Activated T-cell treated with anti-CD3 and anti-CD28 coated beads, Interleukin-2, amount 50 U/mL, for 72 hours (primary cell): ENCODE data around the gene IL24. TPM values are rescaled to one million over a fixed set of nuclear protein-coding genes. Genes with fewer than 3 reads are reported as not detected.

Experiments
- ATAC-seq, 2 donors: fragments of 150-1000 bp; cut with Tn5 transposase; replicated peaks in 1 of 2; 2 replicates each; pipeline ENCODE4 v1.10.0; 2021; ENCODE audit warnings: moderate library complexity in 2 of 2, mild to moderate bottlenecking in 1 of 2
- DNase-seq, 2 donors: peaks; one replicate each; pipeline ENCODE4 v3.0.0; 2021 to 2022; ENCODE audit warnings: mixed read lengths in 1 of 2
- H3K27ac Mint-ChIP-seq: one replicate; pipeline ENCODE4 v1.8.0; 2022; ENCODE audit warnings: mild to moderate bottlenecking, moderate library complexity, mixed read lengths
- H3K27me3 Mint-ChIP-seq: one replicate; pipeline ENCODE4 v1.8.0; 2022; ENCODE audit warnings: low read depth, mixed read lengths
- H3K36me3 Mint-ChIP-seq, 2 donors: one replicate each; pipeline ENCODE4 v1.8.0; 2022; ENCODE audit warnings: mixed read lengths in 2 of 2, mild to moderate bottlenecking in 1 of 2; ENCODE audit not compliant: insufficient read depth in 2 of 2
- H3K4me1 Mint-ChIP-seq: one replicate; pipeline ENCODE4 v1.8.0; 2022; ENCODE audit warnings: low read depth, mixed read lengths
- H3K4me3 Mint-ChIP-seq, 2 donors: one replicate each; pipeline ENCODE4 v1.8.0; 2022; ENCODE audit warnings: mild to moderate bottlenecking in 2 of 2, mixed read lengths in 2 of 2, moderate library complexity in 2 of 2
- H3K9me3 Mint-ChIP-seq, 2 donors: one replicate each; pipeline ENCODE4 v1.8.0; 2022; ENCODE audit warnings: mixed read lengths in 2 of 2
- total RNA-seq, 2 donors: library from RNA; stranded (reverse); gene quantifications; one replicate each; pipeline ENCODE4 v1.2.3, GENCODE V29; 2022

The IL24 gene
- total RNA-seq, 2 donors from 2014 or later: 3.9 to 5.2 TPM

DNA sequence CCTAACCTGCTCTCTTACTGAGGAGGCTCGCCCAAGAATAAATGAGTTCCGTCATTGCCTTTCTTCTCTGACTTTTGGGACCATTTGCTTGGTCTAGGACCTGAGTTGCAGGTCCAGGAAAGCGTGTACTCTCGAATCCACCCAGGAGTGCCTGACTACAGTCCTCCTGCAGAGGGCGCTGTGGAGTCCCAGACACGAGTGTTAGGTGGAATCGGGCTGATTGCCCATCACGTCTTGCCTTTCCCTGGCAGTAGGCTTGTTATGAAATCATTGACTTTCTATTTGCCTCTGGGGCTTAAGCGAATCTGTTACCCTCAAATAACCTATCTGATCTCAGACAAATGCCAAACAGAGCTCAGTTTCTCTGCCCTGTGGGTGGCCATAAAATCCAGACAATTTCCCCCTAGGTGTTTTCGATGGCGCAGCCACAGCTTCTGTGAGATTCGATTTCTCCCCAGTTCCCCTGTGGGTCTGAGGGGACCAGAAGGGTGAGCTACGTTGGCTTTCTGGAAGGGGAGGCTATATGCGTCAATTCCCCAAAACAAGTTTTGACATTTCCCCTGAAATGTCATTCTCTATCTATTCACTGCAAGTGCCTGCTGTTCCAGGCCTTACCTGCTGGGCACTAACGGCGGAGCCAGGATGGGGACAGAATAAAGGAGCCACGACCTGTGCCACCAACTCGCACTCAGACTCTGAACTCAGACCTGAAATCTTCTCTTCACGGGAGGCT lies 32.1 kb upstream of the IL24 start, which contains the start of gene IL20:
Gene IL20 (plus strand): TSS at position 685 of the 733 bp plus-strand sequence. CDS start 230 bp downstream, outside the sequence.
- no peak within 1 kb of the TSS for H3K27ac Mint-ChIP-seq

GRCh38 chr1:206866062-206866461 lies 31.2 kb upstream of the IL24 start:
- ATAC-seq: peak in 1 of 2 donors; percentile 20
- H3K9me3 Mint-ChIP-seq: no peaks in the 10 kb centered on the region
- peaks cover 32% of the 10 kb centered on the region for H3K4me1 Mint-ChIP-seq

More for the DNA sequence above, 32.1 kb upstream of the IL24 start, which contains the start of gene IL20:
- H3K4me3 Mint-ChIP-seq: no peak within 1 kb of the TSS
- H3K4me1 Mint-ChIP-seq: peaks cover 32% of the 10 kb centered on the region
- no peaks in the 10 kb centered on the region for H3K9me3 Mint-ChIP-seq
- ATAC-seq (peak; percentile 82 to 88), DNase-seq (peak; percentile 87 to 90)
- no peaks in the 10 kb centered on the region for H3K36me3 Mint-ChIP-seq
- peaks cover 17% of the 10 kb centered on the region for H3K27me3 Mint-ChIP-seq

DNA sequence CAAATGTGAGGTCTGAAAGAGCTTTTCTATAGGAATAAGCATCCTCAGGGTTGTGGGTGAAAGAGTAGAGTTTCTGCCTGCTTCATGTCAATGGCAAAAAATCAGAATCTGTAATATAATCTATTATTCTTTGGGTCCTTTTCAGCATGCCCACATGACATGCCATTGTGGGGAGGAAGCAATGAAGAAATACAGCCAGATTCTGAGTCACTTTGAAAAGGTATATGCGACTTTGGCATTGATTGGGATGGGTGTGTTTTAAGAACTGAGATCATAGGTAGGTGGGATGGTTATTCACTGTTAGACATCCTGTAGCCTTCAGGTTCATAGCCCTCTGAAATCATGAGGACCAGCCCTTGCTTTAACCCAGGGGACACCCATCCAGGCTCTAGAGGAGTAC lies 30.0 kb upstream of the IL24 start:
- no peak for DNase-seq
- Mint-ChIP-seq H3K4me3 (no peak overlapping the region), H3K27me3 (peaks cover 9% of the 10 kb centered on the region), H3K9me3 (peaks cover 0 to 1% of the 10 kb centered on the region in 2 donors), H3K4me1 (peaks cover 32% of the 10 kb centered on the region), H3K36me3 (no peaks in the 10 kb centered on the region), H3K27ac (no peak overlapping the region)
- peak in 1 of 2 donors; percentile 32 for ATAC-seq

More at GRCh38 chr1:206866062-206866461, 31.2 kb upstream of the IL24 start:
- H3K36me3 Mint-ChIP-seq: no peaks in the 10 kb centered on the region
- peaks cover 15% of the 10 kb centered on the region for H3K27me3 Mint-ChIP-seq
- H3K27ac Mint-ChIP-seq: no peak overlapping the region
- H3K4me3 Mint-ChIP-seq: no peak overlapping the region
- no peak for DNase-seq

DNA sequence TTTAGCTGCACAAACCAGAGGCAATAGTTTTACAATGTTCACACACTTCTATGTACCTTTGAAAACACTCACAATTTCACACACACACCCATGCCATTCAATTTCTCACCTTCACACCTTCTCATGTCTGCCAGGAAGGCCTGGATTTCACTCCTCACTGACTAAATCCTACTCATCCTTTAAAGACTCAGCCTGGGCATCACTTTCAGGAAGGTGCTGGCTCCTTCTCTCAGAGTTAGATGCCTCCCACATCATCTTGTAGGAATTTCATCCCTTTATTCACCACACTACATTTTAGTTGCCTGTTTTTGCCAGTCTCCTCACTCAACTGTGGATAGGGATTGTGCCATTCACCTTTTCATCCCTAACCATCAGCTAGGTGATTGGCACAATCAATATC lies 29.5 kb upstream of the IL24 start:
- ATAC-seq (no peak), DNase-seq (no peak)
- Mint-ChIP-seq H3K9me3 (peaks cover 0 to 2% of the 10 kb centered on the region in 2 donors), H3K27ac (no peak overlapping the region), H3K27me3 (peaks cover 9% of the 10 kb centered on the region), H3K36me3 (no peaks in the 10 kb centered on the region), H3K4me3 (no peak overlapping the region), H3K4me1 (peaks cover 32% of the 10 kb centered on the region)

- Mint-ChIP-seq H3K27me3 (peaks cover 9% of the 10 kb centered on the region), H3K4me1 (peaks cover 32% of the 10 kb centered on the region), H3K4me3 (no peak overlapping the region), H3K9me3 (peaks cover 0 to 3% of the 10 kb centered on the region in 2 donors), H3K27ac (no peak overlapping the region), H3K36me3 (peaks cover 2% of the 10 kb centered on the region in 2 donors)
- no peak for DNase-seq
- ATAC-seq: no peak
Measured at GRCh38 chr1:206868264-206868663, 29.0 kb upstream of the IL24 start.

DNA sequence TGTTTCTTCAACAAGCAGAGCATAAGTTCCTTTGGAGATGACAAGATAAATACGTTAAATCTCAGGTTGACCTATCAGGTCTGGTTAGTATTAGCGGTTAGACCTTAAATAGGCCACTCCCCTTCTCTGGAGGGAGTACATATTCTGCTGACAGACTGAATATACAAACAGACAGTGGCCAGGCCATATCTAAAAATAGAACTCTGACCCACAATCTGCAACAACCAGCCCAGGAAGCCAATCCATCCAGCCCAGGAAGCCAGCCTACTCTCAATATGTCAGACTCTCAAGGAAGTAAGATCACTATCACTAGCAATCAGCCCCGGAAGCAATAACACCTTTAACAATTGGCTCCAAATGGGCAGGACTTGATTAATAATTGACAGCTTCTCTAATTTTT lies 25.1 kb upstream of the IL24 start:
- DNase-seq: no peak
- Mint-ChIP-seq H3K9me3 (peaks cover 4 to 14% of the 10 kb centered on the region in 2 donors), H3K36me3 (peaks cover 4 to 5% of the 10 kb centered on the region in 2 donors), H3K4me3 (no peak overlapping the region), H3K27me3 (peaks cover 9% of the 10 kb centered on the region), H3K4me1 (peaks cover 8% of the 10 kb centered on the region), H3K27ac (no peak overlapping the region)
- ATAC-seq: no peak

GRCh38 chr1:206873603-206874188 lies 23.5 kb upstream of the IL24 start:
- Mint-ChIP-seq H3K27ac (no peak overlapping the region), H3K9me3 (peaks cover 4 to 21% of the 10 kb centered on the region in 2 donors)

GRCh38 chr1:206875752-206876377 lies 21.4 kb upstream of the IL24 start:
- H3K4me3 Mint-ChIP-seq: no peak overlapping the region
- DNase-seq (no peak), ATAC-seq (no peak)
- H3K4me1 Mint-ChIP-seq: no peaks in the 10 kb centered on the region
- peaks cover 14 to 20% of the 10 kb centered on the region in 2 donors for H3K36me3 Mint-ChIP-seq
- H3K9me3 Mint-ChIP-seq: peaks cover 7 to 21% of the 10 kb centered on the region in 2 donors
- no peaks in the 10 kb centered on the region for H3K27me3 Mint-ChIP-seq
- H3K27ac Mint-ChIP-seq: no peak overlapping the region

More at GRCh38 chr1:206873603-206874188, 23.5 kb upstream of the IL24 start:
- Mint-ChIP-seq H3K4me3 (no peak overlapping the region), H3K36me3 (peaks cover 12 to 14% of the 10 kb centered on the region in 2 donors), H3K4me1 (no peaks in the 10 kb centered on the region), H3K27me3 (no peaks in the 10 kb centered on the region)
- DNase-seq: no peak
- ATAC-seq: no peak

DNA sequence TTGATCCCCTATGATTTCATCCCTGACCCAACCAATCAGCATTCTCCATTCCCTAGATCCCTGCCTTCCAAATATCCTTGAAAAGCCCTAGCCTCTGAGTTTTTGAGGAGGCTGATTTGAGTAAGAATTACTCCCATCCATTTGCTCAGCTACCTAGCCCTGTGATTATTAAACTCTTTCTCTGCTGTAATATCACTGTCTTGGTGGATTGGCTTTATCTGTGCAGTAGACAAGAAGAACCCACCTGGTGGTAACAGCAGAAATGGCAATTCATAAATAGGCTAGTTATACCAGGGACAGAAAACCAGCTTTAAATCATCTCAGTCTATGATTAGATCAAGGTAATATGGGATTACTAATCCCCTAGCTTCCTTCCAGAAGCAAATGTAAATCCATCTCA lies 18.8 kb upstream of the IL24 start:
- no peak overlapping the region for H3K4me3 Mint-ChIP-seq
- no peak overlapping the region for H3K27ac Mint-ChIP-seq
- DNase-seq: no peak
- peaks cover 7 to 17% of the 10 kb centered on the region in 2 donors for H3K9me3 Mint-ChIP-seq
- no peak for ATAC-seq
- H3K4me1 Mint-ChIP-seq: no peaks in the 10 kb centered on the region
- H3K36me3 Mint-ChIP-seq: peaks cover 12 to 18% of the 10 kb centered on the region in 2 donors
- no peaks in the 10 kb centered on the region for H3K27me3 Mint-ChIP-seq

DNA sequence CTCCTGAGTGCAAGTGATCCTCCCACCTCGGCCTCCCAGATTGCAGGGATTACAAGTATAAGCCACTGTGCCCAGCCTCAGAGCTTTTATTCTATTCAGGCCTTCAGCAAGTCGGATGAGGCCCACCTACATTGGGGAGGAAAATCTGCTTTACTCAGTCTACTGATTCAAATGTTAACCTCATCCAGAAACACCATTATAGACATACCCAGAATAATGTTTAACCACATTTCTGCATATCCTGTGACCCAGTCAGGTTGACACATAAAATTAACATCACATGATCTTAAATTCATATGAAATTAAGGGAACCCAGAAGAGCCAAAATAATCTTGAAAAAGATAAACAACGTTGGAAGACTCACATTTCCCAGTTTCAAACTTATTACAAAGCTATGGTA lies 16.9 kb upstream of the IL24 start:
- H3K4me1 Mint-ChIP-seq: no peaks in the 10 kb centered on the region
- H3K27ac Mint-ChIP-seq: no peak overlapping the region
- H3K36me3 Mint-ChIP-seq: peaks cover 12 to 18% of the 10 kb centered on the region in 2 donors
- H3K9me3 Mint-ChIP-seq: peaks cover 7 to 17% of the 10 kb centered on the region in 2 donors
- peaks cover 6% of the 10 kb centered on the region for H3K27me3 Mint-ChIP-seq
- DNase-seq (no peak), ATAC-seq (peak; percentile 65 to 89)
- no peak overlapping the region for H3K4me3 Mint-ChIP-seq

- peaks cover 2 to 5% of the 10 kb centered on the region in 2 donors for H3K9me3 Mint-ChIP-seq
- H3K27me3 Mint-ChIP-seq: peaks cover 6% of the 10 kb centered on the region
- no peak overlapping the region for H3K27ac Mint-ChIP-seq
- DNase-seq (no peak), ATAC-seq (no peak)
- peaks cover 1% of the 10 kb centered on the region for H3K4me1 Mint-ChIP-seq
- no peak overlapping the region for H3K4me3 Mint-ChIP-seq
- H3K36me3 Mint-ChIP-seq: peaks cover 8 to 12% of the 10 kb centered on the region in 2 donors
Measured at GRCh38 chr1:206882555-206882954, 14.7 kb upstream of the IL24 start.

DNA sequence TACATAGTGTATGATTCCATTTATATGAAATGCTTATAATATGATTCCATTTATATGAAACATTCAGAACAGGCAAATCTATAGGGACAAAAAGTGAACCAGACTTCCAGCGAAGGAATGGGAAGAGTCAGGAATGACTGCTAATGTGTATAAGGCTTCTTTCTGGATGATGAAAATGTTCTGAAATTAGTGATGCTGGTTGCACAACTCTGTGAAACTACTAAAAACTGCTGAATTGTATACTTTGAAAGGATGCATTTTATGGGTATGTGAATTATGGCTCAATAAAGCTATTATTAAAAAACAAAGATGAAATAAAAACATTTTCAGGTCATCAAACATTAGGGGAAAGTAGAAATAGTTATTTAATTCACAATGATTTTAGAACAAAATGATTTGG lies 14.1 kb upstream of the IL24 start:
- Mint-ChIP-seq H3K36me3 (peaks cover 7 to 11% of the 10 kb centered on the region in 2 donors), H3K27ac (no peak overlapping the region), H3K4me3 (no peak overlapping the region), H3K9me3 (peaks cover 2 to 4% of the 10 kb centered on the region in 2 donors), H3K27me3 (peaks cover 6% of the 10 kb centered on the region), H3K4me1 (peaks cover 5% of the 10 kb centered on the region)
- no peak for DNase-seq
- ATAC-seq: no peak

DNA sequence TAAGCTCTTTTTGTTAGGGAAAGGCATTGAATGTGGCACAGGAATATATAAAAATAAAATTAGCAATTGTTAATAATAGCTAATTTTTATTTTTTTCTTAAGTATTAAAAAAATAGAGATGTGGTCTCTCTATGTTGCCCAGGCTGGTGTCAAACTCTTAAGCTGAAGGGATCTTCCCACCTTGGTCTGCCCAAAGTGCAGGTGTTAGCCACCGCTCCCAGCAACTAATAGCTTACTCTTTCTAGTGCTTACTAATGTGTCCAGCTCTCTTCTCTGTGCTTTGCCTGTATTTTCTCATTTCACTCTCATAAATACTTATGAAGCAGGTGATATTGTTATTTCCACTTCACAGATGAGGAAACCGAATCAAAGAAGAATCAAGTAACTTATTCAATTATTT lies 13.4 kb upstream of the IL24 start:
- ATAC-seq: no peak
- H3K27me3 Mint-ChIP-seq: peaks cover 6% of the 10 kb centered on the region

More for the DNA sequence above, 13.4 kb upstream of the IL24 start:
- H3K36me3 Mint-ChIP-seq: peaks cover 2 to 5% of the 10 kb centered on the region in 2 donors
- no peak overlapping the region for H3K27ac Mint-ChIP-seq
- H3K9me3 Mint-ChIP-seq: peaks cover 0 to 2% of the 10 kb centered on the region in 2 donors
- peaks cover 11% of the 10 kb centered on the region for H3K4me1 Mint-ChIP-seq
- no peak for DNase-seq
- H3K4me3 Mint-ChIP-seq: no peak overlapping the region
